ENCODE results near the gene MPC1L.
"Not testable (repeated sequence)": the region's sequence is repeated elsewhere in the genome, so short reads cannot be mapped to it uniquely, and the experiment has no call there.

MPC1L gene

GRCh38 chrX:40623139-40623536 is at the start of gene MPC1L:
Gene MPC1L (plus strand): TSS chrX:40623428. CDS start chrX:40623566, 138 bp downstream.
- H3K4me1 ChIP-seq (ENCODE audit: insufficient read depth, low read length) = no peaks in the 10 kb centered on the region
- H3K27me3 ChIP-seq (ENCODE audit: control insufficient read depth in 1 of 2, insufficient read depth in 2 of 2, low read length in 2 of 2) = peaks cover 0 to 10% of the 10 kb centered on the region in 2 donors
- H3K9me3 ChIP-seq (ENCODE audit: low read length) = no peaks in the 10 kb centered on the region
- H3K27ac ChIP-seq (ENCODE audit: low read depth, low read length) = no peak within 1 kb of the TSS
- peaks cover 1% of the 10 kb centered on the region for H3K36me3 ChIP-seq (ENCODE audit: insufficient read depth, low read length)
- no peak within 1 kb of the TSS for H3K4me3 ChIP-seq (ENCODE audit: low read depth in 1 of 2, low read length in 2 of 2)
- no peak within 1 kb of the TSS for H3K9ac ChIP-seq (ENCODE audit: low read length)

GRCh38 chrX:40573763-40574162 is 49.5 kb upstream of the MPC1L start:
- H3K9ac ChIP-seq (ENCODE audit: low read length) = no peak overlapping the region
- H3K27ac ChIP-seq (ENCODE audit: low read depth, low read length) = no peak overlapping the region
- H3K4me3 ChIP-seq (ENCODE audit: low read depth in 1 of 2, low read length in 2 of 2) = no peak overlapping the region
- peaks cover 0 to 4% of the 10 kb centered on the region in 2 donors for H3K27me3 ChIP-seq (ENCODE audit: control insufficient read depth in 1 of 2, insufficient read depth in 2 of 2, low read length in 2 of 2)
- H3K9me3 ChIP-seq (ENCODE audit: low read length) = no peaks in the 10 kb centered on the region
- H3K36me3 ChIP-seq (ENCODE audit: insufficient read depth, low read length) = no peaks in the 10 kb centered on the region
- H3K4me1 ChIP-seq (ENCODE audit: insufficient read depth, low read length) = no peaks in the 10 kb centered on the region

GRCh38 chrX:40575411-40575810 is 47.8 kb upstream of the MPC1L start:
- not testable (repeated sequence) for H3K4me3 ChIP-seq (ENCODE audit: low read depth in 1 of 2, low read length in 2 of 2); H3K27me3 ChIP-seq (ENCODE audit: control insufficient read depth in 1 of 2, insufficient read depth in 2 of 2, low read length in 2 of 2); H3K27ac ChIP-seq (ENCODE audit: low read depth, low read length); H3K9me3 ChIP-seq (ENCODE audit: low read length); H3K4me1 ChIP-seq (ENCODE audit: insufficient read depth, low read length); H3K9ac ChIP-seq (ENCODE audit: low read length); H3K36me3 ChIP-seq (ENCODE audit: insufficient read depth, low read length)

GRCh38 chrX:40576291-40576690 is 46.9 kb upstream of the MPC1L start:
- H3K27ac ChIP-seq (ENCODE audit: low read depth, low read length) = no peak overlapping the region
- H3K4me1 ChIP-seq (ENCODE audit: insufficient read depth, low read length) = no peaks in the 10 kb centered on the region
- H3K27me3 ChIP-seq (ENCODE audit: control insufficient read depth in 1 of 2, insufficient read depth in 2 of 2, low read length in 2 of 2) = peaks cover 4 to 9% of the 10 kb centered on the region in 2 donors
- no peaks in the 10 kb centered on the region for H3K9me3 ChIP-seq (ENCODE audit: low read length)
- H3K36me3 ChIP-seq (ENCODE audit: insufficient read depth, low read length) = no peaks in the 10 kb centered on the region
- H3K9ac ChIP-seq (ENCODE audit: low read length) = no peak overlapping the region
- H3K4me3 ChIP-seq (ENCODE audit: low read depth in 1 of 2, low read length in 2 of 2) = no peak overlapping the region

- H3K27me3 ChIP-seq (ENCODE audit: control insufficient read depth in 1 of 2, insufficient read depth in 2 of 2, low read length in 2 of 2) = peaks cover 4 to 10% of the 10 kb centered on the region in 2 donors
- no peak overlapping the region for H3K27ac ChIP-seq (ENCODE audit: low read depth, low read length)
- no peak overlapping the region for H3K9ac ChIP-seq (ENCODE audit: low read length)
- peaks cover 11% of the 10 kb centered on the region for H3K4me1 ChIP-seq (ENCODE audit: insufficient read depth, low read length)
- no peaks in the 10 kb centered on the region for H3K9me3 ChIP-seq (ENCODE audit: low read length)
- H3K4me3 ChIP-seq (ENCODE audit: low read depth in 1 of 2, low read length in 2 of 2) = no peak overlapping the region
- no peaks in the 10 kb centered on the region for H3K36me3 ChIP-seq (ENCODE audit: insufficient read depth, low read length)
These were observed 45.1 kb upstream of the MPC1L start for GRCh38 chrX:40578039-40578695.

- Histone ChIP-seq H3K9me3 (ENCODE audit: low read length) (no peaks in the 10 kb centered on the region), H3K9ac (ENCODE audit: low read length) (no peak overlapping the region), H3K4me3 (ENCODE audit: low read depth in 1 of 2, low read length in 2 of 2) (no peak overlapping the region), H3K4me1 (ENCODE audit: insufficient read depth, low read length) (peaks cover 11% of the 10 kb centered on the region), H3K27ac (ENCODE audit: low read depth, low read length) (no peak overlapping the region), H3K27me3 (ENCODE audit: control insufficient read depth in 1 of 2, insufficient read depth in 2 of 2, low read length in 2 of 2) (peaks cover 4 to 10% of the 10 kb centered on the region in 2 donors), H3K36me3 (ENCODE audit: insufficient read depth, low read length) (no peaks in the 10 kb centered on the region)
These were observed 44.1 kb upstream of the MPC1L start for GRCh38 chrX:40579141-40579540.

GRCh38 chrX:40579900-40580536 is 43.2 kb upstream of the MPC1L start:
- Histone ChIP-seq H3K4me1 (ENCODE audit: insufficient read depth, low read length) (peaks cover 11% of the 10 kb centered on the region), H3K27ac (ENCODE audit: low read depth, low read length) (peak overlapping the region; percentile 75), H3K9me3 (ENCODE audit: low read length) (no peaks in the 10 kb centered on the region), H3K27me3 (ENCODE audit: control insufficient read depth in 1 of 2, insufficient read depth in 2 of 2, low read length in 2 of 2) (peaks cover 4 to 10% of the 10 kb centered on the region in 2 donors), H3K36me3 (ENCODE audit: insufficient read depth, low read length) (no peaks in the 10 kb centered on the region), H3K4me3 (ENCODE audit: low read depth in 1 of 2, low read length in 2 of 2) (peak overlapping the region; percentile 61 to 71), H3K9ac (ENCODE audit: low read length) (peak overlapping the region; percentile 28)

- Histone ChIP-seq H3K27ac (ENCODE audit: low read depth, low read length) (peak within 1 kb of the TSS; percentile 75), H3K9ac (ENCODE audit: low read length) (peak within 1 kb of the TSS; percentile 28), H3K36me3 (ENCODE audit: insufficient read depth, low read length) (no peaks in the 10 kb centered on the region), H3K27me3 (ENCODE audit: control insufficient read depth in 1 of 2, insufficient read depth in 2 of 2, low read length in 2 of 2) (peaks cover 4 to 10% of the 10 kb centered on the region in 2 donors), H3K9me3 (ENCODE audit: low read length) (no peaks in the 10 kb centered on the region), H3K4me1 (ENCODE audit: insufficient read depth, low read length) (peaks cover 11% of the 10 kb centered on the region), H3K4me3 (ENCODE audit: low read depth in 1 of 2, low read length in 2 of 2) (peak within 1 kb of the TSS; percentile 61 to 71)
These were observed 42.5 kb upstream of the MPC1L start, which contains the start of gene ATP6AP2 for GRCh38 chrX:40580537-40581335. Gene ATP6AP2 (plus strand): TSS chrX:40580970. CDS start chrX:40581066, 96 bp downstream.

GRCh38 chrX:40581336-40581920 is 41.8 kb upstream of the MPC1L start:
- peak overlapping the region; percentile 75 for H3K27ac ChIP-seq (ENCODE audit: low read depth, low read length)
- peaks cover 11% of the 10 kb centered on the region for H3K4me1 ChIP-seq (ENCODE audit: insufficient read depth, low read length)
- no peaks in the 10 kb centered on the region for H3K36me3 ChIP-seq (ENCODE audit: insufficient read depth, low read length)
- H3K9ac ChIP-seq (ENCODE audit: low read length) = no peak overlapping the region
- peaks cover 4 to 10% of the 10 kb centered on the region in 2 donors for H3K27me3 ChIP-seq (ENCODE audit: control insufficient read depth in 1 of 2, insufficient read depth in 2 of 2, low read length in 2 of 2)
- H3K9me3 ChIP-seq (ENCODE audit: low read length) = no peaks in the 10 kb centered on the region
- peak overlapping the region; percentile 61 to 71 for H3K4me3 ChIP-seq (ENCODE audit: low read depth in 1 of 2, low read length in 2 of 2)

GRCh38 chrX:40582178-40582577 is 41.0 kb upstream of the MPC1L start:
- not testable (repeated sequence) for H3K36me3 ChIP-seq (ENCODE audit: insufficient read depth, low read length); H3K9me3 ChIP-seq (ENCODE audit: low read length); H3K27ac ChIP-seq (ENCODE audit: low read depth, low read length); H3K9ac ChIP-seq (ENCODE audit: low read length); H3K4me3 ChIP-seq (ENCODE audit: low read depth in 1 of 2, low read length in 2 of 2)
- peaks cover 11% of the 10 kb centered on the region for H3K4me1 ChIP-seq (ENCODE audit: insufficient read depth, low read length)
- H3K27me3 ChIP-seq (ENCODE audit: control insufficient read depth in 1 of 2, insufficient read depth in 2 of 2, low read length in 2 of 2) = peaks cover 4 to 10% of the 10 kb centered on the region in 2 donors

GRCh38 chrX:40582811-40583210 is 40.4 kb upstream of the MPC1L start:
- Histone ChIP-seq H3K36me3 (ENCODE audit: insufficient read depth, low read length) (no peaks in the 10 kb centered on the region), H3K4me1 (ENCODE audit: insufficient read depth, low read length) (peaks cover 11% of the 10 kb centered on the region), H3K4me3 (ENCODE audit: low read depth in 1 of 2, low read length in 2 of 2) (no peak overlapping the region), H3K27ac (ENCODE audit: low read depth, low read length) (no peak overlapping the region), H3K9me3 (ENCODE audit: low read length) (no peaks in the 10 kb centered on the region), H3K27me3 (ENCODE audit: control insufficient read depth in 1 of 2, insufficient read depth in 2 of 2, low read length in 2 of 2) (peaks cover under 1 to 10% of the 10 kb centered on the region in 2 donors), H3K9ac (ENCODE audit: low read length) (no peak overlapping the region)

Data from muscle layer of colon (tissue), 2 donors.